GM19099 (cell line): Measurements from ENCODE around the gene GAN.

Experiments used
- POLR2A ChIP-seq: IDR thresholded peaks from 3 replicates; pipeline ENCODE4 v1.6.1; 2011; ENCODE audit warnings: low read depth; ENCODE audit not compliant: insufficient read length; ENCODE audit errors: extremely low read depth

GAN gene

GRCh38 chr16:81321039-81321438, 6.3 kb downstream of the GAN start:
- no peak for TF ChIP-seq POLR2A

- TF ChIP-seq POLR2A: no peak
Observed at GRCh38 chr16:81321536-81321935, 6.8 kb downstream of the GAN start.

- no peak for TF ChIP-seq POLR2A
Observed at GRCh38 chr16:81324808-81325207, 10.0 kb downstream of the GAN start.

- no peak for TF ChIP-seq POLR2A
Observed at GRCh38 chr16:81327011-81327410, 12.2 kb downstream of the GAN start.

- no peak for TF ChIP-seq POLR2A
Observed at GRCh38 chr16:81327447-81328196, 12.9 kb downstream of the GAN start.

- TF ChIP-seq POLR2A: no peak
Observed at GRCh38 chr16:81329947-81330346, 15.2 kb downstream of the GAN start.

- no peak for TF ChIP-seq POLR2A
Observed at GRCh38 chr16:81333356-81333755, 18.6 kb downstream of the GAN start.

GRCh38 chr16:81335669-81336068, 20.9 kb downstream of the GAN start:
- TF ChIP-seq POLR2A: no peak

GRCh38 chr16:81337097-81337496, 22.3 kb downstream of the GAN start:
- TF ChIP-seq POLR2A: no peak

GRCh38 chr16:81347425-81347824, 32.7 kb downstream of the GAN start:
- no peak for TF ChIP-seq POLR2A

- TF ChIP-seq POLR2A: no peak
Observed at GRCh38 chr16:81349608-81350305, 35.0 kb downstream of the GAN start.

GRCh38 chr16:81350306-81350615, 35.5 kb downstream of the GAN start:
- no peak for TF ChIP-seq POLR2A

GRCh38 chr16:81353895-81354294, 39.1 kb downstream of the GAN start:
- no peak for TF ChIP-seq POLR2A

GRCh38 chr16:81357711-81358260, 43.0 kb downstream of the GAN start:
- no peak for TF ChIP-seq POLR2A

- TF ChIP-seq POLR2A: no peak
Observed at GRCh38 chr16:81358860-81359259, 44.1 kb downstream of the GAN start.

GRCh38 chr16:81360135-81360534, 45.4 kb downstream of the GAN start:
- no peak for TF ChIP-seq POLR2A

GRCh38 chr16:81365731-81366130, 51.0 kb downstream of the GAN start:
- TF ChIP-seq POLR2A: no peak

- no peak for TF ChIP-seq POLR2A
Observed at GRCh38 chr16:81366316-81366932, 51.7 kb downstream of the GAN start.
